Measurements from ENCODE around the gene RALGPS1. TPM values are rescaled to one million over a fixed set of nuclear protein-coding genes. Genes with fewer than 3 reads are reported as not detected.

The RALGPS1 gene
- total RNA-seq, 1 donor: 2.9 TPM

GRCh38 chr9:127225801-127226625, 311.4 kb downstream of the RALGPS1 start:
- H3K4me3 ChIP-seq (ENCODE audit: low read depth, low read length): no peak overlapping the region
- no peak for TF ChIP-seq CTCF (IDR thresholded peaks at IDR 0.05; ENCODE audit: insufficient read depth, low read length)
- no peak for DNase-seq (ENCODE audit: low read depth)

GRCh38 chr9:127229691-127230417, 315.3 kb downstream of the RALGPS1 start:
- DNase-seq (ENCODE audit: low read depth): no peak
- no peak for TF ChIP-seq CTCF (IDR thresholded peaks at IDR 0.05; ENCODE audit: insufficient read depth, low read length)

GRCh38 chr9:127231666-127232065, 317.1 kb downstream of the RALGPS1 start:
- TF ChIP-seq CTCF (IDR thresholded peaks at IDR 0.05; ENCODE audit: insufficient read depth, low read length): no peak
- H3K4me3 ChIP-seq (ENCODE audit: low read depth, low read length): no peak overlapping the region
- no peak for DNase-seq (ENCODE audit: low read depth)

More at GRCh38 chr9:127229691-127230417, 315.3 kb downstream of the RALGPS1 start:
- no peak overlapping the region for H3K4me3 ChIP-seq (ENCODE audit: low read depth, low read length)

- no peak for TF ChIP-seq CTCF (IDR thresholded peaks at IDR 0.05; ENCODE audit: insufficient read depth, low read length)
These were observed 318.4 kb downstream of the RALGPS1 start for GRCh38 chr9:127232833-127233549.

GRCh38 chr9:127233550-127233949, 319.0 kb downstream of the RALGPS1 start:
- no peak for TF ChIP-seq CTCF (IDR thresholded peaks at IDR 0.05; ENCODE audit: insufficient read depth, low read length)
- H3K4me3 ChIP-seq (ENCODE audit: low read depth, low read length): no peak overlapping the region
- DNase-seq (ENCODE audit: low read depth): peak; percentile 41

More at GRCh38 chr9:127232833-127233549, 318.4 kb downstream of the RALGPS1 start:
- no peak overlapping the region for H3K4me3 ChIP-seq (ENCODE audit: low read depth, low read length)
- no peak for DNase-seq (ENCODE audit: low read depth)

GRCh38 chr9:127233989-127234388, 319.4 kb downstream of the RALGPS1 start:
- no peak overlapping the region for H3K4me3 ChIP-seq (ENCODE audit: low read depth, low read length)
- TF ChIP-seq CTCF (IDR thresholded peaks at IDR 0.05; ENCODE audit: insufficient read depth, low read length): no peak
- no peak for DNase-seq (ENCODE audit: low read depth)

All from fibroblast of the aortic adventitia (primary cell).